ENCODE results near the gene SAMD7. TPM values are rescaled to one million over a fixed set of nuclear protein-coding genes. Genes with fewer than 3 reads are reported as not detected.

SAMD7 gene
- total and polyA plus RNA-seq, 11 donors: not detected

- Histone ChIP-seq H3K27ac (no peak overlapping the region), H3K27me3 (peaks cover 0 to 5% (median 0%) of the 10 kb centered on the region in 9 donors), H3K4me1 (no peaks in the 10 kb centered on the region), H3K9me3 (no peaks in the 10 kb centered on the region), H3K4me3 (no peak overlapping the region), H3K36me3 (no peaks in the 10 kb centered on the region)
- no peak for DNase-seq
- TF ChIP-seq POLR2A (IDR thresholded peaks at IDR 0.05): no peak
- no peak for ATAC-seq
- WGBS, 4 donors: 79 to 84% (median 82%) methylated on average over 14 of the region's 14 CpGs
- intact Hi-C loops (cut with DNase I): no loop called here
Measured at GRCh38 chr3:169931747-169932520, 20.6 kb downstream of the SAMD7 start.

GRCh38 chr3:169939320-169939719 lies 27.9 kb downstream of the SAMD7 start:
- no peak overlapping the region for H3K27ac ChIP-seq
- 20 to 29% (median 26%) methylated on average over 1 of the region's 1 CpG for WGBS, 4 donors
- H3K9me3 ChIP-seq: no peaks in the 10 kb centered on the region
- peaks cover 0 to 6% (median 0%) of the 10 kb centered on the region in 12 donors for H3K4me1 ChIP-seq
- H3K36me3 ChIP-seq: no peaks in the 10 kb centered on the region
- ATAC-seq: no peak
- peaks cover 0 to 4% (median 0%) of the 10 kb centered on the region in 9 donors for H3K27me3 ChIP-seq
- intact Hi-C loops (cut with DNase I): no loop called here
- DNase-seq: no peak
- TF ChIP-seq CTCF (IDR thresholded peaks at IDR 0.05): no peak
- H3K4me3 ChIP-seq: no peak overlapping the region

GRCh38 chr3:169939751-169940150 lies 28.4 kb downstream of the SAMD7 start:
- 85 to 91% (median 89%) methylated on average over 5 of the region's 5 CpGs for WGBS, 4 donors
- ATAC-seq (no peak), DNase-seq (no peak)
- Histone ChIP-seq H3K9me3 (no peaks in the 10 kb centered on the region), H3K27ac (no peak overlapping the region), H3K27me3 (peaks cover 0 to 4% (median 0%) of the 10 kb centered on the region in 9 donors), H3K4me3 (no peak overlapping the region), H3K4me1 (peaks cover 0 to 7% (median 0%) of the 10 kb centered on the region in 12 donors), H3K36me3 (no peaks in the 10 kb centered on the region)
- intact Hi-C loops (cut with DNase I): no loop called here
- TF ChIP-seq CTCF (IDR thresholded peaks at IDR 0.05) (no peak), POLR2A (IDR thresholded peaks at IDR 0.05) (no peak)

GRCh38 chr3:169940470-169941181 lies 29.3 kb downstream of the SAMD7 start:
- DNase-seq: no peak
- no peak for ATAC-seq
- H3K4me1 ChIP-seq: peaks cover 0 to 16% (median 0%) of the 10 kb centered on the region in 12 donors
- intact Hi-C loops (cut with DNase I): no loop called here
- WGBS, 4 donors: 61 to 69% (median 67%) methylated on average over 6 of the region's 6 CpGs
- no peak overlapping the region for H3K27ac ChIP-seq
- peaks cover 0 to 4% (median 0%) of the 10 kb centered on the region in 9 donors for H3K27me3 ChIP-seq
- no peaks in the 10 kb centered on the region for H3K36me3 ChIP-seq
- H3K9me3 ChIP-seq: no peaks in the 10 kb centered on the region
- no peak for TF ChIP-seq POLR2A (IDR thresholded peaks at IDR 0.05)
- TF ChIP-seq CTCF (IDR thresholded peaks at IDR 0.05): no peak
- no peak overlapping the region for H3K4me3 ChIP-seq
